Panc1 (cell line): ENCODE results near the gene AFF3. TPM values are rescaled to one million over a fixed set of nuclear protein-coding genes. Genes with fewer than 3 reads are reported as not detected.

Experiments
- ATAC-seq: fragments of 200-7000 bp; cut with Tn5 transposase; 2 replicates; pipeline ENCODE4 v1.9.1; 2020; ENCODE audit warnings: mild to moderate bottlenecking, moderate library complexity
- BruUV-seq: library from RNA; stranded (reverse); fragments of 400-500 nt; replicated peaks from 2 replicates; lab custom pipeline; 2021; lab: Mats Ljungman, UMichigan
- CTCF ChIA-PET: fragments of 300-600 bp; sonication (Branson Sonifier 250); formaldehyde crosslinking; loops from one replicate; lab custom pipeline; 2022; ENCODE audit warnings: antibody characterized with exemption; lab: Charles Lee
- POLR2A ChIA-PET: fragments of 300-600 bp; sonication (Branson Sonifier 250); formaldehyde crosslinking; loops from one replicate; lab custom pipeline; 2022; ENCODE audit warnings: antibody characterized with exemption; lab: Charles Lee
- DNase-seq: peaks from one replicate; pipeline ENCODE4 v3.0.0-alpha.2; 2010; ENCODE audit warnings: low read depth, low spot score
- H3K27ac ChIP-seq: 2 replicates; pipeline ENCODE4 v1.5.1; 2011; ENCODE audit warnings: mild to moderate bottlenecking, low read length, inconsistent platforms
- H3K27me3 ChIP-seq: fragments of 200-500 bp; sonication (Bioruptor generic); 2 replicates; pipeline ENCODE4 v1.6.0; 2014; ENCODE audit warnings: low read length, inconsistent platforms; ENCODE audit not compliant: control insufficient read depth, insufficient read depth
- H3K36me3 ChIP-seq: fragments of 200-500 bp; sonication (Bioruptor generic); 2 replicates; pipeline ENCODE4 v1.5.1; 2014; ENCODE audit warnings: inconsistent platforms, mild to moderate bottlenecking, low read length, moderate library complexity; ENCODE audit not compliant: control insufficient read depth, insufficient read depth
- H3K4me1 ChIP-seq: 2 replicates; pipeline ENCODE4 v1.5.1; 2011; ENCODE audit warnings: inconsistent platforms, mild to moderate bottlenecking, low read length, moderate library complexity; ENCODE audit not compliant: control insufficient read depth, insufficient read depth
- H3K4me3 ChIP-seq, 2 experiments: 2 replicates each; pipeline ENCODE4 v1.5.1; 2011 to 2012; ENCODE audit warnings: low read depth in 2 of 2, low read length in 2 of 2, mild to moderate bottlenecking in 2 of 2, inconsistent platforms in 1 of 2, moderate library complexity in 1 of 2
- H3K9me3 ChIP-seq: fragments of 200-500 bp; sonication (Bioruptor generic); 2 replicates; pipeline ENCODE4 v1.5.1; 2014; ENCODE audit warnings: low read depth, mild to moderate bottlenecking, inconsistent platforms, low read length, moderate library complexity; ENCODE audit not compliant: control insufficient read depth, insufficient read depth
- POLR2AphosphoS5 ChIP-seq: IDR thresholded peaks from 2 replicates; pipeline ENCODE4 v1.6.1; 2012; ENCODE audit warnings: mild to moderate bottlenecking, low read depth, low read length, moderate library complexity
- SIN3A ChIP-seq: IDR thresholded peaks from 2 replicates; pipeline ENCODE4 v1.6.1; 2012; ENCODE audit warnings: low read depth, mild to moderate bottlenecking, low read length, moderate library complexity, borderline replicate concordance; ENCODE audit not compliant: insufficient read depth
- TCF7L2 ChIP-seq: IDR thresholded peaks from 2 replicates; pipeline ENCODE4 v1.6.1; 2011; ENCODE audit warnings: mild to moderate bottlenecking, low read depth, low read length, inconsistent platforms
- in situ Hi-C: cut with HindIII; loops from 2 replicates; pipeline ENCODE4 v1.10.0; 2016; ENCODE audit warnings: low sequenced_read_pairs, low pct_unique_long_range_greater_than_20kb
- intact Hi-C: fragments of 100-400 bp; cut with micrococcal nuclease; formaldehyde crosslinking; loops from one replicate; pipeline ENCODE4 v1.10.0; 2022; ENCODE audit not compliant: unreplicated experiment
- total RNA-seq: library from RNA; stranded (reverse); gene quantifications from one replicate; pipeline ENCODE4 v1.2.1, GENCODE V29; 2021; ENCODE audit not compliant: unreplicated experiment
- TF ChIP-seq, protein P1 (sequence below): fragments of 450-650 bp; IDR thresholded peaks from 2 replicates; pipeline ENCODE4 v1.5.1; 2017; ENCODE audit warnings: mild to moderate bottlenecking
- TF ChIP-seq, protein P2 (sequence below), 2 experiments: IDR thresholded peaks; 2 replicates each; pipeline ENCODE4 v1.6.1; 2011 to 2012; ENCODE audit warnings: low read depth in 2 of 2, control low read depth in 1 of 2, low read length in 1 of 2, mild to moderate bottlenecking in 1 of 2, moderate library complexity in 1 of 2; ENCODE audit not compliant: insufficient read depth in 1 of 2

The AFF3 gene
- total RNA-seq, 1 experiment from 2014 or later = 2.2 TPM

DNA sequence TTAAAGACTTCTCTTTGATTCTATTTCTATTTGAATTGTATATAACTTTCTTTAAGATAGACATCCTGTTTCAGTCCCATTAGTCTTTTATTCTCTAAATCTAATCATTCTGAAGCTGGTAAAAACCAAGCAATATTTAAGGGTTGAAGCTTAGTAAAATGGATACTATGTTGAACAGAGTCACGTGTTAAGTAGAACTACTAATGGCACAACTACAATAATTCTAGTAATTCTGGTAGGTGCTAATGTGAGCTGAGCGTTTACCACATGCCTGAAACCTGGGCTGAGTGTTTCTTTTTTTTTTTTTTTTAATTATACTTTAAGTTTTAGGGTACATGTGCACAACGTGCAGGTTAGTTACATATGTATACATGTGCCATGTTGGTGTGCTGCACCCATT, 8.9 kb upstream of the AFF3 start:
- ATAC-seq (no peak), DNase-seq (no peak)
- no TSS peak for BruUV-seq
- Histone ChIP-seq H3K4me3 (no peak overlapping the region), H3K9me3 (no peaks in the 10 kb centered on the region), H3K27ac (no peak overlapping the region), H3K27me3 (no peaks in the 10 kb centered on the region), H3K4me1 (no peaks in the 10 kb centered on the region), H3K36me3 (no peaks in the 10 kb centered on the region)
- ChIA-PET CTCF (no interaction called here), POLR2A (no interaction called here)
- intact Hi-C loops (no loop called here), in situ Hi-C loops (no loop called here)
- TF ChIP-seq, protein P1, sequence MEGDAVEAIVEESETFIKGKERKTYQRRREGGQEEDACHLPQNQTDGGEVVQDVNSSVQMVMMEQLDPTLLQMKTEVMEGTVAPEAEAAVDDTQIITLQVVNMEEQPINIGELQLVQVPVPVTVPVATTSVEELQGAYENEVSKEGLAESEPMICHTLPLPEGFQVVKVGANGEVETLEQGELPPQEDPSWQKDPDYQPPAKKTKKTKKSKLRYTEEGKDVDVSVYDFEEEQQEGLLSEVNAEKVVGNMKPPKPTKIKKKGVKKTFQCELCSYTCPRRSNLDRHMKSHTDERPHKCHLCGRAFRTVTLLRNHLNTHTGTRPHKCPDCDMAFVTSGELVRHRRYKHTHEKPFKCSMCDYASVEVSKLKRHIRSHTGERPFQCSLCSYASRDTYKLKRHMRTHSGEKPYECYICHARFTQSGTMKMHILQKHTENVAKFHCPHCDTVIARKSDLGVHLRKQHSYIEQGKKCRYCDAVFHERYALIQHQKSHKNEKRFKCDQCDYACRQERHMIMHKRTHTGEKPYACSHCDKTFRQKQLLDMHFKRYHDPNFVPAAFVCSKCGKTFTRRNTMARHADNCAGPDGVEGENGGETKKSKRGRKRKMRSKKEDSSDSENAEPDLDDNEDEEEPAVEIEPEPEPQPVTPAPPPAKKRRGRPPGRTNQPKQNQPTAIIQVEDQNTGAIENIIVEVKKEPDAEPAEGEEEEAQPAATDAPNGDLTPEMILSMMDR = no peak
- TF ChIP-seq POLR2AphosphoS5 (no peak), TCF7L2 (no peak), SIN3A (no peak)
- TF ChIP-seq, protein P2, sequence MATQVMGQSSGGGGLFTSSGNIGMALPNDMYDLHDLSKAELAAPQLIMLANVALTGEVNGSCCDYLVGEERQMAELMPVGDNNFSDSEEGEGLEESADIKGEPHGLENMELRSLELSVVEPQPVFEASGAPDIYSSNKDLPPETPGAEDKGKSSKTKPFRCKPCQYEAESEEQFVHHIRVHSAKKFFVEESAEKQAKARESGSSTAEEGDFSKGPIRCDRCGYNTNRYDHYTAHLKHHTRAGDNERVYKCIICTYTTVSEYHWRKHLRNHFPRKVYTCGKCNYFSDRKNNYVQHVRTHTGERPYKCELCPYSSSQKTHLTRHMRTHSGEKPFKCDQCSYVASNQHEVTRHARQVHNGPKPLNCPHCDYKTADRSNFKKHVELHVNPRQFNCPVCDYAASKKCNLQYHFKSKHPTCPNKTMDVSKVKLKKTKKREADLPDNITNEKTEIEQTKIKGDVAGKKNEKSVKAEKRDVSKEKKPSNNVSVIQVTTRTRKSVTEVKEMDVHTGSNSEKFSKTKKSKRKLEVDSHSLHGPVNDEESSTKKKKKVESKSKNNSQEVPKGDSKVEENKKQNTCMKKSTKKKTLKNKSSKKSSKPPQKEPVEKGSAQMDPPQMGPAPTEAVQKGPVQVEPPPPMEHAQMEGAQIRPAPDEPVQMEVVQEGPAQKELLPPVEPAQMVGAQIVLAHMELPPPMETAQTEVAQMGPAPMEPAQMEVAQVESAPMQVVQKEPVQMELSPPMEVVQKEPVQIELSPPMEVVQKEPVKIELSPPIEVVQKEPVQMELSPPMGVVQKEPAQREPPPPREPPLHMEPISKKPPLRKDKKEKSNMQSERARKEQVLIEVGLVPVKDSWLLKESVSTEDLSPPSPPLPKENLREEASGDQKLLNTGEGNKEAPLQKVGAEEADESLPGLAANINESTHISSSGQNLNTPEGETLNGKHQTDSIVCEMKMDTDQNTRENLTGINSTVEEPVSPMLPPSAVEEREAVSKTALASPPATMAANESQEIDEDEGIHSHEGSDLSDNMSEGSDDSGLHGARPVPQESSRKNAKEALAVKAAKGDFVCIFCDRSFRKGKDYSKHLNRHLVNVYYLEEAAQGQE (IDR thresholded peaks at IDR 0.05; ENCODE audit: insufficient read depth in 1 of 2, low read depth in 2 of 2, low read length in 1 of 2) = no peak

DNA sequence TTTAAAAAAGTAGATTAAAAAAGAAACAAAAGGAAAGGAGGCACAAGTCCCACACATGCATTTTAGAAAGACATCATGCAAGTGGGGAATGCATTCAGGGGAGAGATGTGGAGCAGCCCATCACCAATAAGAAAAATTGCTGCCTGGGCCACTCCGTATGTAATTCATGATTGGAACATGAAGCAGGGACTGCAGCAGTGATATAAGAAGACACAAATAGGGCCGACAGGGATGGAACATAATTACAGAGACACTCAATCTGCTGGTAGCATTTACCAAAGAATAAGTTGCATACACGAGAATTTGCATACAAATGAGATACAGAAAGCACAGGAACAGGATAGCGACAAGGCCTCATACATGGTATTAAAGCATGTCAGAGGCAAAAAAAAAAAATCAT, 6.5 kb upstream of the AFF3 start:
- intact Hi-C loops = no loop called here
- CTCF ChIA-PET = no interaction called here

More for the DNA sequence above, 6.5 kb upstream of the AFF3 start:
- Histone ChIP-seq H3K27ac (no peak overlapping the region), H3K9me3 (no peaks in the 10 kb centered on the region), H3K36me3 (no peaks in the 10 kb centered on the region), H3K4me1 (no peaks in the 10 kb centered on the region), H3K27me3 (no peaks in the 10 kb centered on the region), H3K4me3 (no peak overlapping the region)
- POLR2A ChIA-PET = no interaction called here
- ATAC-seq (no peak), DNase-seq (no peak)
- no TSS peak for BruUV-seq
- in situ Hi-C loops = no loop called here
- TF ChIP-seq, protein P1 = no peak
- TF ChIP-seq TCF7L2 (no peak), SIN3A (no peak)
